NCI-H510A (cell line): ENCODE data around the gene PERCC1.
"Not testable (repeated sequence)": the region's sequence is repeated elsewhere in the genome, so short reads cannot be mapped to it uniquely, and the experiment has no call there.

Experiments
- DNase-seq: peaks from one replicate; lab custom pipeline; 2025; lab: John Stamatoyannopoulos, UW

PERCC1 gene

DNA sequence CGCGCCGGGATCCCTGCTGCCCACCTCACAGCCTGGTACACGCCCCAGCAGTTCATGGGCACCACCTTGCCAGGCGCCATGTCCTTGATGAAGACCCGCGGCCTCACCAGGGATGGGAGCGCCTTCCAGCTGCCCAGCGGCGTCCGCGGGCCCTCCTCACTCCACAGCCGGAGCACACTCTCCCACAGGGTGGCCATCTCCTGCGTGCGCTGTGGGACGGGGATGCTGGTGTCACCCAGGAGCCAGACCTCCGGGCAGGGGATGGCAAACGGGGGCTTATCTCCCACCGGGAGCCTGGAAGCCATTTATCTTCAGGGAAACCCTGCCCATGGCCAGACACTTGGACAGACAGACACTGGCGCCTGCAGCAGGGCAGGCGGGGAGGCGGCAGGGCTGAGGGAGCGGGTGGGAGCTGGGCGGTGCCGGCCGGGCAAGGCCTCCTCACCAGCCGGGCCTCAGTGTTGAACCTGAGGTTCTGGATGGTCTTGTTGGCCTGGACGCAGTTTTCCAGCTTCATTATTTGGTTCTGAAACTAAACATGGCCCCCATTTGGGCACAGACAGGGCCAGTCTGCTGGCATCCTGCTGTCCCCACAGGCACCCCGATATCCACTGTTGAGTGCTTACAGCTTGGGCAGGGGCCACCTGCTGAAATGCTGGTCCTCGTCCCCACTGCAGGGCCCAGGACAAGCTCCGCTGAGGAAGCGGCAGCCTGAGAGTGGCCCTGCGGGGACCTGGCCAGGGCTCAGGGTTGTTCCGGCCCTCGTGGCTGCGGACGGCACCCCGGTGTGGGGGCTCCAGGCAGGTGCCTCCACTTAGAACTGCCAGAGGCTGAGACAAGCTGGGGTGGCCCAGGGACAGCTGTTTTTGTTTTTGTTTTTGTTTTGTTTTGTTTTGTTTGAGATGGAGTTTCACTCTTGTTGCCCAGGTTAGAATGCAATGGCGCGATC, 4.0 kb downstream of the PERCC1 start:
- DNase-seq = no peak

DNA sequence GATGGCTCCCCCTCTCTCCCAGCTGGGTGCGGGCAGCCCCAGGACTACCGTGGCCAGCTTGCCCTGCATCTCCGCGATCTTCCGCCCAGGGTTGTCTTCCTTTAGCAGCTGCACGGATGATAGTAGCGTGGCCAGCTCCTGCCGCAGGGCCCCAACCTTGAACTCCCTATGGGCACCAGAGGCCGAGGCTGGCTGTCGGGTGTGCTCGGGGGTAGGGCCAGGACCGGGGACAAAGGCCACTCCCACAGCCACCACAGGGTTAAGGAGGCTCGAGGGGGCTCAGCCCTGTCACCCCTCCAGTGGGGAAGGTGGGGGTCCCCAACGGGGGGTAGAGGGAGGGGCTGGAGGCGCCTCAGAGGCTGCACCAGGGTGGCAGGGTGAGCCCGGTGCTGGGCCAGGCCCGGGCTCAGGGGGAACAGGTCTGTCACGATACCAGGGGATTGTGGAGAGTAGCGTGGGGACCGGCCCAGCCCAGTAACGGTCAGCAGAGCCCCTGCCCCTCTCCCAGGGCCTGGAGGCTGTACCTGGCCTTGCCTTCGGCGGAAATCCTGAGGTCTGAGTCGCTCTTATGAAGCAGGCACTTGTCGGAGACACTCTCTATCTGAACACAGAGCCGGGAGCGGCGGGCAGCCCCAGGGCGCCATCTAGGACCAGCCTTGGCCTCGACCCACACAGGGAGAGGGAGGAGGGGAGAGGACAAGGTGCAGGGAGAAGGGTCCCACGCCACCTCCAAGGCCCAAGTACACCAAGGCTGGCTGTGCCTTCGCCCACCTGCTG, 5.2 kb downstream of the PERCC1 start:
- DNase-seq = no peak

DNA sequence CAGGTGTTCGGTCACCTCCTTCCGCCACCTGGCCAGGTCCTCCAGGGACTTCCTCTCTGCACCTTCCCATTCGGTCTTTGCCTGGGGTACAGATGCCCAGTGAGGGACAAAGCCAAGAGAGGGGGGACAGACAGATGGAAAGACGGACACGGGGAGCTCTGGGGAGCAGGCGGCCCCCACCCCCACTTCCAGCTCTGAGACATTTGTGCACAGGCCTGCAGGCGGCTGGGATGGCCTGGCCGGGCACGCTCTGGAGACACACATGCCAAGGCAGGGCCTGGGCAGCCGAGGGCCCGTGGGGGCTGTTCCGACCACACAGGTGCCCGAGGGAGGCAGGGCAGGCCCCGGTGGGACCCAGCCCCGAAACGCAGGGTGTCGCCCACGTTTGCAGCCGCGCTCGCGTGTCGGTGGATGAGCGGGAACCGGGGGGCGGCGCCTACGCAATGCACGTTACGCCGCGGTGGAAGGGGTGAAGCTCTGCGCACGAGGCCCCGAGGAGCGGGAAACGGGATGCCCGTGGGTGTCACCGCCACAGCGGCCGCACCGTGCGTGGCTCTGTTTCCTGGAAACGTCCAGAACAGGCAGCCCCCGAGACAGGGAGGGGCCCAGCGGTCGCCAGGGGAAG, 6.0 kb downstream of the PERCC1 start:
- no peak for DNase-seq

DNA sequence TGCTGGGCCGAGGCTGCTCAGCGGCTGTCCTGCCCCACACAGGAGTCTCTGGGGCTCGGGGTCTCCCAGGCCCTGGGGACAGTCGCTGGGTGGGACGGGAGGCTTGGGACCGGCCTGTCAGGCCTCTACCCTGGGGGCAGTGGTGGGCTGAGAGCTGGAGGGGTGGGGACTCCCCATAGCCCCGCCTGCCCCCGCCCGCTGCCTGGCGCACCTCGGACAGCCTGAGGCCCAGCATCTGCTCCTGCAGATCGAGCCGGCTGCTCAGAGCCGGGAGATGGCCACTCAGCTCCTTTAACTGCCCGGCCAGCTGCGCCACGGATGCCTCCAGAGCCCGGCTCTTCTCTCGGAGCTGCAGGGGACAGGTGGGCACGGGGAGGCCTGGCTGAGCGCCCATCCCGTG, 6.7 kb downstream of the PERCC1 start:
- no peak for DNase-seq

GRCh38 chr16:1438229-1439057, 7.6 kb downstream of the PERCC1 start:
- no peak for DNase-seq

- DNase-seq = no peak
Measured at GRCh38 chr16:1439058-1439698, 8.3 kb downstream of the PERCC1 start.

- not testable (repeated sequence) for DNase-seq
Measured at GRCh38 chr16:1439699-1440074, 8.8 kb downstream of the PERCC1 start.

DNA sequence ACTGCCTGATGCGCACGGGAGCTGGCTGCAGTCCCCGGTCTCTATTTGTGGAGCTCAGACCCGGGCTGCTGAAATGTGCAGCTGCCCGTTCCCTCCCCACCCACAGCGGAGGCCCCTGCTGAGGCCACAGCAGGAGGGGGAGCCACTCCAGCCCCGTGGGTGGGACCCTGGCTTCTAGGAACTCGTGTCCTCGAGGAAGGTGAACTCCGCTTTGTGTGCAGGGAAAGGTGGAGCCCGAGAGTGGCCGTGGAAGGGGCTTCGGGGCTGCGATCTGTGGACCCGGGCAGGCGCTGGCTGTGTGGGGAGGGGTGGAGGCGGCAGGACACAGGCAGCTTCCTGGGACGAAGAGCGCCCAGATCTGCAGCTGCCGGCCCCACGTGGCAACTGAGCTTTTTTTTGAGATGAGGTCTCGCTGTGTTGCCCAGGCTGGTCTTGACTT, 10.5 kb downstream of the PERCC1 start:
- no peak for DNase-seq

GRCh38 chr16:1442697-1443096, 11.8 kb downstream of the PERCC1 start:
- DNase-seq = no peak

GRCh38 chr16:1443403-1443973, 12.6 kb downstream of the PERCC1 start:
- no peak for DNase-seq

DNA sequence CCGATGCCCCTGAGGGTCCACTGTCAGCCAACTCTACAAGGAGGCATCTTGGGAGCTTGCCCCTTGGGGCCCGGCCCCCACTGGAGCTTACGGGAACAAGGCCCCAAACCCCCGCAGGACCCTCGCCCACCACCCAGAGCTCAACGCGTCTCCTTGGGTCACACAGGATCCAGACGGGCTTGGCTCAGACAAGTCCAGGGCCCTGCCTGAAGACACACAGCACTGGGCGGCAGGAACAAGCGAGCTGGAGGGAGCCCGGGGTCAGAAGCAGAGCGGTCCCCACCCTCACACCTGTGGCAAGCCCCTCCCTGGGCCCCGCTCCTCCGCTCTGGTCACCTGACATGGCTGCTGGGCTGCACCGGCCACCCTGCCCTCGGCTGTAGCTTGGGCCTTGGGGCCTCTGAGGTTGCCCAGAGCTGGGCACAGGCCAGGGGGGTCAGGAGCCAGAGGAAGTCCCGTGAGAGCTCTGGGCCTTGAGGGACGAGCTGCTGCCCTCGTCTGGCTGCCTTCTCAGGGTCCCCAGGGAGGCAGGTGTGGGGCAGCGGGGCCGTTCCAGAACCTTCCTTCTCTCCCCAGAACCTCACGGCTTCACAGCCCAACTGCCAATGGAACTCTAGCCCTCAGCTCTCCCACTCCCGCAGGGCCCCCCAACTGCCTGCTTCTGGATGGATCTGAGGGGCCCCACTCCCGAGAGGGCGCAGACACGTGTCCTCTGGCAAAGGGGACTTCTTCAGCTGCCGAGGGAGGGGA, 13.3 kb downstream of the PERCC1 start, which contains the start of gene CCDC154:
TSS of gene CCDC154 (minus strand) at position 577 of the 750 bp plus-strand sequence. CDS start at position 343, 234 bp downstream.
- no peak for DNase-seq

- no peak for DNase-seq
Measured at GRCh38 chr16:1444730-1445517, 14.0 kb downstream of the PERCC1 start.

- DNase-seq = no peak
Measured at GRCh38 chr16:1445518-1446203, 14.8 kb downstream of the PERCC1 start.

GRCh38 chr16:1446296-1447080, 15.6 kb downstream of the PERCC1 start:
- DNase-seq = no peak

DNA sequence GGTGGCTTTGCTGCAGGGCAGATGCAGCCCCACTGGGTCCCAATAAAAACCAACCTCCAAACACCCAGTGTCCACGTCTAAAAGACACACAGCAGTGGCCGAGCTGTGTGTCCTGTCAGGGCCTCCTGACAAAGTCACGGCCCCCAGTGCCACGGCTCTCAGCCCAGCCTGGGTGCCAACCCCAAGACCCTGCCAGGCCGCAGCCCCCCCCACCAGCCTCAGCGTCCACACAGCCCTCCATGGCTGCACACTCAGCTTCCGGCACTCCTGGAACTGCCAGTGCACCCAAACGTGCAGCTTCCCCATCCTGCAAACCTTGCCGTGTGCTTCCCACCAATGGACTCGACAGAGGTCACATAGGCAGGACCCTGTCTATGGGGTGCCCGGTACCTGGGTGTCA, 17.1 kb downstream of the PERCC1 start:
- no peak for DNase-seq

GRCh38 chr16:1448536-1449116, 17.7 kb downstream of the PERCC1 start:
- DNase-seq = no peak

DNA sequence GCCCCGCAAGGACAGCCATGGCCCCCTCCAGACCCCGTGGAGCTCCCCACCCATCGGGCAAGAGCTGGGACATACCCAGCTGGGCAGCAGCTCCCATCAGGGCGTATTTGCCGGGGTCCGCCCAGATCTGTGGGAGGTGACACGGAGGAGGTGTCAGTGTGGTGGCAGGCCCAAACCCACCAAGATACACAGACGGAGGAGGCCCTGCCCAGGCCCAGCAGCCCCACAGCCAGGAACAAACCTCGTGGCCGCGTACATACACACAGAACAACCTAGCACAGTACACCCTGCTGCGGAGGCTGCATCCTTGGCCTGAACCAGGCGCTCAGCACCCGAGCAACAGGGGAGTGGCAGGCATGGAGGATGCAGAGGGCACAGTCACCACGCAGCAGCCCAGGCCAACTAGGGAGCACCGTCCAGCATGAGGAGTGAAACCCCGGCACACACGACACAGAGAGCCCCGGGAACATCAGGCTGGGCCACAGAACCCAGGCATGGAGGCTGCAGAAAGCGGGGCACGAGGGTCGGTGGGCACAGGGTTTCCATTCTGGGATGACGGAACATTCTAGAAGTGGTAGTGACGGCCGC, 18.4 kb downstream of the PERCC1 start:
- no peak for DNase-seq
